Breast epithelium (tissue), 3 donors: ENCODE results near the gene COL18A1.

Experiments used
- POLR2A ChIP-seq: fragments of 450-650 bp; IDR thresholded peaks from one replicate; pipeline ENCODE4 v1.6.1; 2016; ENCODE audit warnings: antibody characterized with exemption, mild to moderate bottlenecking, moderate library complexity
- POLR2AphosphoS5 ChIP-seq, 3 donors: sonication (generic); formaldehyde crosslinking; IDR thresholded peaks; one replicate each; pipeline ENCODE4 v1.6.1; 2017; ENCODE audit warnings: antibody characterized with exemption in 3 of 3

DNA sequence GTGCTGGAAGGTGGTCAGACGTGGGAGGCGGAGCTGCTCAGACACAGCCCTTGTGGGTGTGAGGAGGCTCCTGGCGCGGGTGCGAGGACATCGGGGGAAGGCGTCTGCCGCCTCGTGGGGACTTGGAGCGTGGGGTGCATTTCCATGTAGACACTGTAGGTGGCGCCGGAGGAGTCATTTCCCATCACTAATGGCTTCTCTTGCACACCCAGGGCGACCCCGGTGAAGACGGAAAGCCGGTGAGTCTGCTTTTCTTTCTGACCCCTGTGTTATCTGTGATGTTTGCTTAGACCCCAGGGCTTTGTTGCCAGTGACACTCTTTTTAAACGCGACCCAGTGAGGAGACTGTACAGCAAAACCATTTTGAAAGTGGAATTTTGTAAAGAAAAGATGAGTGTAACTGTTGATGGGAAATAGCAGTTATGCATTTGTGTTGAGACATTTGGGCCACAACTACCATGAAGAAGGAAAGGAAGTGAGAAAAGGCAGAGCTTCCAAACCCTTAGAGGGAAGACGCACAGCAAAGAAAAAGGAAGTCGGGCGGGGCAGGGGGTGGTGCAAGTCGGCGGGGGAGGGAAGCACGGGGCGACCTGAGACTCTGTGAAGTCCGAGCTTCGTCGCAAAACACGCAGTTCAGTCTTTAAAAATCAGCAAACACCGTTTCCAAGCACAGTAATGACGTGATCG, 73.3 kb downstream of the COL18A1 start:
- TF ChIP-seq POLR2AphosphoS5 (IDR thresholded peaks at IDR 0.05) (no peak), POLR2A (no peak)
